TTC549 (cell line): Measurements from ENCODE around the gene PCDHB10.
A peak's percentile ranks its signal among the peaks of the same experiment; 100 is the strongest.
"Not testable (repeated sequence)": the region's sequence is repeated elsewhere in the genome, so short reads cannot be mapped to it uniquely, and the experiment has no call there.

Experiments used
- FAIRE-seq: peaks from 2 replicates; lab custom pipeline; 2012; peaks lifted over from hg19 to GRCh38; lab: Jason Lieb, UNC

PCDHB10 gene

DNA sequence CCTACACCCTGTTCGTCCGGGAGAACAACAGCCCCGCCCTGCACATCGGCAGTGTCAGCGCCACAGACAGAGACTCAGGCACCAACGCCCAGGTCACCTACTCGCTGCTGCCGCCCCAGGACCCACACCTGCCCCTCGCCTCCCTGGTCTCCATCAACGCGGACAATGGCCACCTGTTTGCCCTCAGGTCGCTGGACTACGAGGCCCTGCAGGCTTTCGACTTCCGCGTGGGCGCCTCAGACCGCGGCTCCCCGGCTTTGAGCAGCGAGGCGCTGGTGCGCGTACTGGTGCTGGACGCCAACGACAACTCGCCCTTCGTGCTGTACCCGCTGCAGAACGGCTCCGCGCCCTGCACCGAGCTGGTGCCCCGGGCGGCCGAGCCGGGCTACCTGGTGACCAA lies 3.5 kb upstream of the PCDHB10 start:
- not testable (repeated sequence) for FAIRE-seq

DNA sequence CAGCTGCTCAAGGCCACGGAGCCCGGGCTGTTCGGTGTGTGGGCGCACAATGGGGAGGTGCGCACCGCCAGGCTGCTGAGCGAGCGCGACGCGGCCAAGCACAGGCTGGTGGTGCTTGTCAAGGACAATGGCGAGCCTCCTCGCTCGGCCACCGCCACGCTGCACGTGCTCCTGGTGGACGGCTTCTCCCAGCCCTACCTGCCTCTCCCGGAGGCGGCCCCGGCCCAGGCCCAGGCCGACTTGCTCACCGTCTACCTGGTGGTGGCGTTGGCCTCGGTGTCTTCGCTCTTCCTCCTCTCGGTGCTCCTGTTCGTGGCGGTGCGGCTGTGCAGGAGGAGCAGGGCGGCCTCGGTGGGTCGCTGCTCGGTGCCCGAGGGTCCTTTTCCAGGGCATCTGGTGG lies 3.0 kb upstream of the PCDHB10 start:
- not testable (repeated sequence) for FAIRE-seq

DNA sequence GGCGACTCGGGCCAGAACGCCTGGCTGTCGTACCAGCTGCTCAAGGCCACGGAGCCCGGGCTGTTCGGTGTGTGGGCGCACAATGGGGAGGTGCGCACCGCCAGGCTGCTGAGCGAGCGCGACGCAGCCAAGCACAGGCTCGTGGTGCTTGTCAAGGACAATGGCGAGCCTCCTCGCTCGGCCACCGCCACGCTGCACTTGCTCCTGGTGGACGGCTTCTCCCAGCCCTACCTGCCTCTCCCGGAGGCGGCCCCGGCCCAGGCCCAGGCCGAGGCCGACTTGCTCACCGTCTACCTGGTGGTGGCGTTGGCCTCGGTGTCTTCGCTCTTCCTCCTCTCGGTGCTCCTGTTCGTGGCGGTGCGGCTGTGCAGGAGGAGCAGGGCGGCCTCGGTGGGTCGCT lies 2.2 kb downstream of the PCDHB10 start:
- not testable (repeated sequence) for FAIRE-seq

DNA sequence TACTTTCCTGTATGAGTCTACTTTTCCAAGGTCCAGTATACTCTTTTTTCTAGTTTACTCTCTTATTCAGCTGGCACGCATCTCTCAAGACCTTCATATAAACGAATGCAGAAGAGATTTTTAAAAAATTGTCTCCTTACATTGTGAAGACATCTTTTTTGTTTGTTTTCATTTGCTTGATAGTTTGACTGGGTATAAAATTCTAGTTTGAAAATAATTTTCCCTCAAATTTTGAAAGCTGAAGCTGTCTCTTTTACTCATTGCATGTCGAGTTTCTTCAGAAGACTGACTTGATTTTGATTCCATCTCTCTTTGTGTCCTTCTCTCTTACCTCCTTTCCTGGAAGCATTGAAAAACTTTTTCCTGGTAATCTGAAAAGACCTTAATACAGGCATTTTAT lies 4.2 kb downstream of the PCDHB10 start:
- FAIRE-seq = no peak

DNA sequence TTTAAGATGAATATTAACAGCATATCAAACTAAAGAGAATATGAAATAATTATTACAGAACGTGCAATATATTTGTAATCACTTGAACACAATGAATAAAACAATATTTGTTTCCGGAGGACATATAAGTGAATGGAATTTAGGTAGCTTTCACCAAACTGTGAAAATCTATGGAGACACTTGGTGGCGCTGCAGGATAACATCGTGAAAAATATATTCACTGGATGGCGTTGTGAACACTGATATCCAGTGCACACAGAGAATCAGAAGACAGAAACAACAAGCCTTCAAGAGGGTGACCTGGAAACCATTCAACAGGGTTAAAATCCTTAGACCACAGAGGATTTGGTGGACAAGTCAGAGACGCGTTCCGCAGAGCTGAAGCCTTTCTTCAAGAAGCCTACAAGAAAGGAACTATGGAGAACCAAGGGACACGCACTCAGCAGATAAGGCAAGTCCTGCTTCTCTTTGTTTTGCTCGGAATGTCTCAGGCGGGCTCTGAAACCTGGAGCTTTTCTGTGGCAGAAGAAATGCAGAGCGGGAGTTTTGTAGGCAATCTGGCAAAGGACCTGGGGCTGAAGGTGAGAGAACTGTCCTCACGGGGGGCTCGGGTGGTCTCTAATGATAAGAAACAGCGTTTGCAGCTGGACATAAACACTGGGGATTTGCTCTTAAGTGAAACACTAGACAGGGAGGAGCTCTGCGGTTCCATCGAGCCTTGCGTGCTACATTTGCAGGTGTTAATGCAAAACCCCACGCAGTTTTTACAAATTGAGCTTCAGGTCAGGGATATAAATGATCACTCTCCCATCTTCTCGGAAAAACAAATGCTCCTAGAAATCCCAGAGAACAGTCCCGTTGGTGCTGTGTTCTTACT lies 7.4 kb downstream of the PCDHB10 start, which contains the start of gene PCDHB11:
Gene PCDHB11, plus strand, starts transcription at position 269 of the 877 bp plus-strand sequence. Its CDS starts 148 bp downstream, at position 417.
- FAIRE-seq = peak; percentile 91

DNA sequence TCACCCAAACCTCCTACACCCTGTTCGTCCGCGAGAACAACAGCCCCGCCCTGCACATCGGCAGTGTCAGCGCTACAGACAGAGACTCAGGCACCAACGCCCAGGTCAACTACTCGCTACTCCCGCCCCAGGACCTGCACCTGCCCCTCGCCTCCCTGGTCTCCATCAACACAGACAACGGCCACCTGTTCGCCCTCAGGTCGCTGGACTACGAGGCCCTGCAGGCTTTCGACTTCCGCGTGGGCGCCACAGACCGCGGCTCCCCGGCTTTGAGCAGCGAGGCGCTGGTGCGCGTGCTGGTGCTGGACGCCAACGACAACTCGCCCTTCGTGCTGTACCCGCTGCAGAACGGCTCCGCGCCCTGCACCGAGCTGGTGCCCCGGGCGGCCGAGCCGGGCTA lies 9.0 kb downstream of the PCDHB10 start:
- not testable (repeated sequence) for FAIRE-seq

DNA sequence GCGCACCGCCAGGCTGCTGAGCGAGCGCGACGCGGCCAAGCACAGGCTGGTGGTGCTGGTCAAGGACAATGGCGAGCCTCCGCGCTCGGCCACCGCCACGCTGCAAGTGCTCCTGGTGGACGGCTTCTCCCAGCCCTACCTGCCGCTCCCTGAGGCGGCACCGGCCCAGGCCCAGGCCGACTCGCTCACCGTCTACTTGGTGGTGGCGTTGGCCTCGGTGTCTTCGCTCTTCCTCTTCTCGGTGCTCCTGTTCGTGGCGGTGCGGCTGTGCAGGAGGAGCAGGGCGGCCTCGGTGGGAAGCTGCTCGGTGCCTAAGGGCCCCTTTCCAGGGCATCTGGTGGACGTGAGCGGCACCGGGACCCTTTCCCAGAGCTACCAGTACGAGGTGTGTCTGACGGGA lies 9.5 kb downstream of the PCDHB10 start:
- FAIRE-seq = not testable (repeated sequence)

DNA sequence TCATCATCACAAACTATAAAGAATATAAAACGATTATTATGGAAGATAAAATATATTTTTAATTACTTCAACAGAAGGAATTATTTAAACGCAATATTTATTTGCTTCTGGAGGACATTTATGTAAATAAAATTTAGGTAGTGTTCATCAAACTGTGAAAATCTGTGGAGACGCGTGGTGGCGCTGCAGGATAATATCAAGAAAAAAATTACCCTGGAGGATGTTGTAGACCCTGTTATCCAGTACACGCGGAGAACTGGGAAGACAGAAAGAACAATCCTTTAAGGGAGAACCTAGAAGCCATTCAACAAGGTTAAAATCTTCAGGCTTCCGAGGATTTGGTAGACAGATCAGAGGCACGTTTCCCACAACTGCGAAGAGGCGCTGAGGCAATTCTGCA lies 16.3 kb downstream of the PCDHB10 start, which contains the start of gene PCDHB12:
Gene PCDHB12, plus strand, starts transcription at position 242 of the 400 bp plus-strand sequence. CDS start 189 bp downstream, outside the sequence.
- FAIRE-seq = no peak

DNA sequence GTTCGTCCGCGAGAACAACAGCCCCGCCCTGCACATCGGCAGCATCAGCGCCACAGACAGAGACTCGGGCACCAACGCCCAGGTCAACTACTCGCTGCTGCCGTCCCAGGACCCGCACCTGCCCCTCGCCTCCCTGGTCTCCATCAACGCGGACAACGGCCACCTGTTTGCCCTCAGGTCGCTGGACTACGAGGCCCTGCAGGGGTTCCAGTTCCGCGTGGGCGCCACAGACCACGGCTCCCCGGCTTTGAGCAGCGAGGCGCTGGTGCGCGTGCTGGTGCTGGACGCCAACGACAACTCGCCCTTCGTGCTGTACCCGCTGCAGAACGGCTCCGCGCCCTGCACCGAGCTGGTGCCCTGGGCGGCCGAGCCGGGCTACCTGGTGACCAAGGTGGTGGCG lies 18.1 kb downstream of the PCDHB10 start:
- FAIRE-seq = not testable (repeated sequence)

DNA sequence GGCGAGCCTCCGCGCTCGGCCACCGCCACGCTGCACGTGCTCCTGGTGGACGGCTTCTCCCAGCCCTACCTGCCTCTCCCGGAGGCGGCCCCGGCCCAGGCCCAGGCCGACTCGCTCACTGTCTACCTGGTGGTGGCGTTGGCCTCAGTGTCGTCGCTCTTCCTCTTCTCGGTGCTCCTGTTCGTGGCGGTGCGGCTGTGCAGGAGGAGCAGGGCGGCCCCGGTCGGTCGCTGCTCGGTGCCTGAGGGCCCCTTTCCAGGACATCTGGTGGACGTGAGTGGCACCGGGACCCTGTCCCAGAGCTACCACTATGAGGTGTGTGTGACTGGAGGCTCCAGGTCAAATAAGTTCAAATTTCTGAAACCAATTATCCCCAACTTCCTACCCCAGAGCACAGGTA lies 18.7 kb downstream of the PCDHB10 start:
- FAIRE-seq = not testable (repeated sequence)

DNA sequence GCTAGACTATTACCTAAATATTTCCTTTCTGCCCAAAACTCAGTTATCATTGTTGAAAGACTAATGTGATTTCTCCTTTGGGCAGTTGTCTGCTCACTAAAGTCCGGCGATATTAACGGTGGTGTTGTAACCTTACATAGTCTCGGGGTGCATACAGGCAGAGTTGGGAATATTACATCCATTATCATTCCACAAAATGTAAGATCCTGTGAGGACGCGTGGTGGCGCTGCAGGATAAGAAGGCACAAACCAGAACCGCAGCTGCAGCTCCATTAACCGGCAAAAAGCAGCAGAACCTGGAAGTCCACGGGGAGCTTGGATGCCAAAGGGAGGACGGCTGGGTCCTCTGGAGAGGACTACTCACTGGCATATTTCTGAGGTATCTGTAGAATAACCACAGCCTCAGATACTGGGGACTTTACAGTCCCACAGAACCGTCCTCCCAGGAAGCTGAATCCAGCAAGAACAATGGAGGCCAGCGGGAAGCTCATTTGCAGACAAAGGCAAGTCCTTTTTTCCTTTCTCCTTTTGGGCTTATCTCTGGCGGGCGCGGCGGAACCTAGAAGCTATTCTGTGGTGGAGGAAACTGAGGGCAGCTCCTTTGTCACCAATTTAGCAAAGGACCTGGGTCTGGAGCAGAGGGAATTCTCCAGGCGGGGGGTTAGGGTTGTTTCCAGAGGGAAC lies 21.6 kb downstream of the PCDHB10 start, which contains the start of gene PCDHB13:
Gene PCDHB13, plus strand, starts transcription at position 264 of the 684 bp plus-strand sequence. Its CDS starts 205 bp downstream, at position 469.
- not testable (repeated sequence) for FAIRE-seq

DNA sequence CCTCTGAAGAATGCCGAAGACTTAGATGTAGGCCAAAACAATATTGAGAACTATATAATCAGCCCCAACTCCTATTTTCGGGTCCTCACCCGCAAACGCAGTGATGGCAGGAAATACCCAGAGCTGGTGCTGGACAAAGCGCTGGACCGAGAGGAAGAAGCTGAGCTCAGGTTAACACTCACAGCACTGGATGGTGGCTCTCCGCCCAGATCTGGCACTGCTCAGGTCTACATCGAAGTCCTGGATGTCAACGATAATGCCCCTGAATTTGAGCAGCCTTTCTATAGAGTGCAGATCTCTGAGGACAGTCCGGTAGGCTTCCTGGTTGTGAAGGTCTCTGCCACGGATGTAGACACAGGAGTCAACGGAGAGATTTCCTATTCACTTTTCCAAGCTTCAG lies 22.4 kb downstream of the PCDHB10 start:
- FAIRE-seq = not testable (repeated sequence)

DNA sequence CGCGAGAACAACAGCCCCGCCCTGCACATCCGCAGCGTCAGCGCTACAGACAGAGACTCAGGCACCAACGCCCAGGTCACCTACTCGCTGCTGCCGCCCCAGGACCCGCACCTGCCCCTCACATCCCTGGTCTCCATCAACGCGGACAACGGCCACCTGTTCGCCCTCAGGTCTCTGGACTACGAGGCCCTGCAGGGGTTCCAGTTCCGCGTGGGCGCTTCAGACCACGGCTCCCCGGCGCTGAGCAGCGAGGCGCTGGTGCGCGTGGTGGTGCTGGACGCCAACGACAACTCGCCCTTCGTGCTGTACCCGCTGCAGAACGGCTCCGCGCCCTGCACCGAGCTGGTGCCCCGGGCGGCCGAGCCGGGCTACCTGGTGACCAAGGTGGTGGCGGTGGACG lies 23.4 kb downstream of the PCDHB10 start:
- FAIRE-seq = not testable (repeated sequence)

DNA sequence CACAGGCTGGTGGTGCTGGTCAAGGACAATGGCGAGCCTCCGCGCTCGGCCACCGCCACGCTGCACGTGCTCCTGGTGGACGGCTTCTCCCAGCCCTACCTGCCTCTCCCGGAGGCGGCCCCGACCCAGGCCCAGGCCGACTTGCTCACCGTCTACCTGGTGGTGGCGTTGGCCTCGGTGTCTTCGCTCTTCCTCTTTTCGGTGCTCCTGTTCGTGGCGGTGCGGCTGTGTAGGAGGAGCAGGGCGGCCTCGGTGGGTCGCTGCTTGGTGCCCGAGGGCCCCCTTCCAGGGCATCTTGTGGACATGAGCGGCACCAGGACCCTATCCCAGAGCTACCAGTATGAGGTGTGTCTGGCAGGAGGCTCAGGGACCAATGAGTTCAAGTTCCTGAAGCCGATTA lies 23.9 kb downstream of the PCDHB10 start:
- FAIRE-seq = not testable (repeated sequence)

DNA sequence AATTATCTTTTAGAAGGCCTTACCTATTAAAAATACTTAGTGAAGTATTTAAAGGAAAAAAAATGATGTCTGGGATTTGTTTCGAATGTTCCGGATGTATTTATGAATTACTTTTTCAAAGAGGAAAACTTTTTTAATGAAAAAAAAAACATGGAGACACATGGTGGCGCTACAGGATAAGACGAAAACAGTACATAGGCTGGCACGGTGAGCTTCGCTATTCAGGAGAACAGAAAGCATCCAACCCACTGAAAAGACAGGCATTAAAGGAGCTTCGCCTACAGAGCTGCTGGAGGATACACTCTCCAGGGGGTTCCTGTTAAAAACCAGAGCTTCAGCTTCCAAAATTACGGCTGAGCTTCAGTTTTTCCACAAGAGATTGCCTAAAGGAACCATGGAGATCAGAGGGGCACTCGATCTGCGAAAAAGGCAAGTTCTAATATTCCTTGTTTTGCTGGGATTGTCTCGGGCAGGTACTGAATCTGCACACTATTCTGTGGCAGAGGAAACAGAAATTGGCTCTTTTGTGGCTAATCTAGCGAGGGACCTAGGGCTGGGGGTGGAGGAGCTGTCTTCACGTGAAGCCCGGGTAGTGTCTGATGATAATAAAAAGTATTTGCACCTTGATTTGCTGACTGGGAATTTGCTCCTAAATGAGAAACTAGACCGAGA lies 31.1 kb downstream of the PCDHB10 start, which contains the start of gene PCDHB14:
Gene PCDHB14, plus strand, starts transcription at position 232 of the 672 bp plus-strand sequence. Its CDS starts 163 bp downstream, at position 395.
- FAIRE-seq = peak; percentile 71

DNA sequence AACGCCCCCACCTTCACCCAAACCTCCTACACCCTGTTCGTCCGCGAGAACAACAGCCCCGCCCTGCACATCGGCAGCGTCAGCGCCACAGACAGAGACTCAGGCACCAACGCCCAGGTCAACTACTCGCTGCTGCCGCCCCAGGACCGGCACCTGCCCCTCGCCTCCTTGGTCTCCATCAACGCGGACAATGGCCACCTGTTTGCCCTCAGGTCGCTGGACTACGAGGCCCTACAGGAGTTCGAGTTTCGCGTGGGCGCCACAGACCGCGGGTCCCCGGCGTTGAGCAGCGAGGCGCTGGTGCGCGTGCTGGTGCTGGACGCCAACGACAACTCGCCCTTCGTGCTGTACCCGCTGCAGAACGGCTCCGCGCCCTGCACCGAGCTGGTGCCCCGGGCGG lies 32.7 kb downstream of the PCDHB10 start:
- FAIRE-seq = not testable (repeated sequence)

DNA sequence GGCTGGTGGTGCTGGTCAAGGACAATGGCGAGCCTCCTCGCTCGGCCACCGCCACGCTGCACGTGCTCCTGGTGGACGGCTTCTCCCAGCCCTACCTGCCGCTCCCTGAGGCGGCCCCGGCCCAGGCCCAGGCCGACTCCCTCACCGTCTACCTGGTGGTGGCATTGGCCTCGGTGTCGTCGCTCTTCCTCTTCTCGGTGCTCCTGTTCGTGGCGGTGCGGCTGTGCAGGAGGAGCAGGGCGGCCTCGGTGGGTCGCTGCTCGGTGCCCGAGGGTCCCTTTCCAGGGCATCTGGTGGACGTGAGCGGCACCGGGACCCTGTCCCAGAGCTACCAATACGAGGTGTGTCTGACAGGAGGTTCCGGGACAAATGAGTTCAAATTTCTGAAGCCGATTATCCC lies 33.3 kb downstream of the PCDHB10 start:
- not testable (repeated sequence) for FAIRE-seq

DNA sequence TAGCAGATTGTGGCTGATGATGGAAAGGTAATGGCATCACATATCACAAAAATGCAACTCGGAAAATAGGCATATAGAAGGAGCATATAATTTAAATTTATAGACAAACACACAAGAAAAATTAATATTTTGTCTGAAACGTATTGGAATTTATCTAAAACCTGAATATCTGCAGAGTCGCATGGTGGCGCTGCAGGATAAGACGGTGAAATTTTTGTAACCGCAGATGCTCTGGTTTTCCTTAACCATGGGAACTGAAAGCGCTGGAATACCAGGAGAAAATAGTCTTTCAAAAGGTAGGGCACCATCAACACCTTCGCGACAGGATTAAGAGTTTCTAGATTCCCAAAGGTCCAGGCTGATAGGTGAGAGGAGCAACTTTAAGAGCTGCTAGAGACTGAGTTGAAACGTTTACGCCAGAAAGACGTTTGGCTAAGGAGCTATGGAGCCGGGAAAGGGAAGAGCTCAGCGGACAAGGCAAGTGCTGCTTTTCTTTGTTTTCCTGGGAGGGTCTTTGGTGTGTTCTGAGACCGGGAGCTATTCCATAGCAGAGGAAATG lies 42.0 kb downstream of the PCDHB10 start:
- no peak for FAIRE-seq

DNA sequence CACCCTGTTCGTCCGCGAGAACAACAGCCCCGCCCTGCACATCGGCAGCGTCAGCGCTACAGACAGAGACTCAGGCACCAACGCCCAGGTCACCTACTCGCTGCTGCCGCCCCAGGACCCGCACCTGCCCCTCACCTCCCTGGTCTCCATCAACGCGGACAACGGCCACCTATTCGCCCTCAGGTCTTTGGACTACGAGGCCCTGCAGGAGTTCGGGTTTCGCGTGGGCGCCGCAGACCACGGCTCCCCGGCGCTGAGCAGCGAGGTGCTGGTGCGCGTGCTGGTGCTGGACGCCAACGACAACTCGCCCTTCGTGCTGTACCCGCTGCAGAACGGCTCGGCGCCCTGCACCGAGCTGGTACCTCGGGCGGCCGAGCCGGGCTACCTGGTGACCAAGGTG lies 43.8 kb downstream of the PCDHB10 start:
- not testable (repeated sequence) for FAIRE-seq

DNA sequence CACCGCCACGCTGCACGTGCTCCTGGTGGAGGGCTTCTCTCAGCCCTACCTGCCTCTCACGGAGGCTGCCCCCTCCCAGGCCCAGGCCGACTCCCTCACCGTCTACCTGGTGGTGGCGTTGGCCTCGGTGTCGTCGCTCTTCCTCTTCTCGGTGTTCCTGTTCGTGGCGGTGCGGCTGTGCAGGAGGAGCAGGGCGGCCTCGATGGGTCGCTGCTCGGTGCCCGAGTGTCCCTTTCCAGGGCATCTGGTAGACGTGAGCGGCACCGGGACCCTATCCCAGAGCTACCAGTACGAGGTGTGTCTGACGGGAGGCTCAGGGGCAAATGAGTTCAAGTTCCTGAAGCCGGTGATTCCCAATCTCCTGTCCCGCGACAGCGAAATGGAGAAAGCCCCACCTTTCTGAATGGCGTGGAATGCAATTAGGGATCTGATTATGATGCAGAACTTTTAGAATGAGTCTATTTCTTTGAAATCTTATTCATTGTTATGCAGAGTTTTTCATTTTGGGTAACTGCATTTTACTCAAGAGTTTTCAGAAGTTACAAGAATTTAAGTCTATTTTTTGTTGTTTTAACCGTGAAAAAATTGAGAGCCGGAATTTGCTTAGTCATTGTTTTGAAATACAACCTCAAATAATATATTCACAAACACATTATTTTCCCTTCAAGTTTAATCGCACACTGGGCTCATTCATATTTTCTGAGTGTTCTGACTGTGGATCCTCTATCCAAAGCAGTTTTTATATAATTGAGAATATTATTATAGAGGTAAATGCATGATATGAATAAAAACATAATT lies 44.6 kb downstream of the PCDHB10 start:
- no peak for FAIRE-seq

DNA sequence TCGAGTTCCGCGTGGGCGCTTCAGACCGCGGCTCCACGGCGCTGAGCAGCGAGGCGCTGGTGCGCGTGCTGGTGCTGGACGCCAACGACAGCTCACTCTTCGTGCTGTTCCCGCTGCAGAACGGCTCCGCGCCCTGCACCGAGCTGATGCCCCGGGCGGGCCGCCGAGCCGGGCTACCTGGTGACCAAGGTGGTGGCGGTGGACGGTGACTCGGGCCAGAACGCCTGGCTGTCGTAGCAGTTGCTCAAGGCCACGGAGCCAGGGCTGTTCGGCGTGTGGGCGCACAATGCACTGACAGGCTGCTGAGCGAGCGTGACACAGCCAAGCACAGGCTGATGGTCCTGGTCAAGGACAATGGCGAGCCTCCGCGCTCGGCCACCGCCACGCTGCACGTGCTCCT lies 49.3 kb downstream of the PCDHB10 start:
- no peak for FAIRE-seq
